DMS79 (cell line): ENCODE results near the gene KCNG4.
"Not testable (repeated sequence)": the region's sequence is repeated elsewhere in the genome, so short reads cannot be mapped to it uniquely, and the experiment has no call there.

Source experiments
- DNase-seq: peaks from one replicate; lab custom pipeline; 2025; lab: John Stamatoyannopoulos, UW

KCNG4 gene

GRCh38 chr16:84205976-84206691 lies 33.7 kb downstream of the KCNG4 start:
- DNase-seq = no peak

DNA sequence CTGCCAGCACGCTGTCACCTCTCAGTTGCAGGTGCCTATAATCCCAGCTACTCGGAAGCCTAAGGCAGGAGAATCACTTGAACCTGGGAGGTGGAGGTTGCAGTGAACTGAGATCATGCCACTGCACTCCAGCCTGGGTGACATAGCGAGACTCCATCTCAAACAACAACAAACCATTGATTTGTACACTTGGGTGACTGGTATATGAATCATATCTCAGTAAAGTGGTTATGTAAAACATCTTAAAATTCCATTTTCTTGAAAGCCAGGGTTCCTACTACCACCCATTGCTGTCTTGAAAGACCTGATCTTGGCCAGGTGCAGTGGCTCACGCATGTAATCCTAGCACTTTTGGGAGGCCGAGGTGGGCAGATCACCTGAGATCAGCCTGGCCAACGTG lies 34.7 kb downstream of the KCNG4 start:
- not testable (repeated sequence) for DNase-seq

DNA sequence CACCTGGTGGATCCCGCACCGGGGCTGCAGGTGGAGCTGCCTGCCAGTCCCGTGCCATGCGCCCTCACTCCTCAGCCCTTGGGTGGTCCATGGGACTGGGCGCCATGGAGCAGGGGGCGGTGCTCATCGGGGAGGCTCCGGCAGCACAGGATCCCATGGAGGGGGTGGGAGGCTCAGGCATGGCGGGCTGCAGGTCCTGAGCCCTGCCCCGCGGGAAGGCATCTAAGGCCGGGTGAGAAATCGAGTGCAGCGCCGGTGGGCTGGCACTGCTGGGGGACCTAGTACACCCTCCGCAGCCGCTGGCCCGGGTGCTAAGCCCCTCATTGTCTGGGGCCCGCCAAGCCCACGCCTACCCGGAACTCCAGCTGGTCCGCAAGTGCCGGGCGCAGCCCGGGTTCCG lies 35.3 kb downstream of the KCNG4 start:
- not testable (repeated sequence) for DNase-seq

GRCh38 chr16:84199861-84200260 lies 40.0 kb downstream of the KCNG4 start:
- no peak for DNase-seq

GRCh38 chr16:84199097-84199496 lies 40.7 kb downstream of the KCNG4 start:
- no peak for DNase-seq

DNA sequence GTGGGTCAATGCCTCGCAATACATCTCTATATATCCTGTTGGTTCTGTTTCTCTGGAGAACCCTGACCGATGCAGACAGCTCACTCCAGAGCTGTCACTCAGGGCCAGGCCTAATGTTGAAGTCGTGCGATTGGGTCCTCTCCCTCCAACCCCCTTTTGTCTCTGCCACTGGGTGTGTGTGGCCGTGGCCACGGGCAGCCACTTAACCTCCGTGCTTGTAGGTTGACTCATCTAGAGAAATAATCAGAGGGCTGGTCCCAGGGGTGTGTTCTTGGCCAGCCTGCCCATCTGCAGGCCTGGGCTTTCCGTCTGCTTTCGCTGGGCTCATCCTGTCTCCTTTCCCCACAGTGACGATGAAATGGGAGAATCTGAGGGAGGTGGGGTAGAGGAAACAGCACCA lies 41.4 kb downstream of the KCNG4 start:
- no peak for DNase-seq

DNA sequence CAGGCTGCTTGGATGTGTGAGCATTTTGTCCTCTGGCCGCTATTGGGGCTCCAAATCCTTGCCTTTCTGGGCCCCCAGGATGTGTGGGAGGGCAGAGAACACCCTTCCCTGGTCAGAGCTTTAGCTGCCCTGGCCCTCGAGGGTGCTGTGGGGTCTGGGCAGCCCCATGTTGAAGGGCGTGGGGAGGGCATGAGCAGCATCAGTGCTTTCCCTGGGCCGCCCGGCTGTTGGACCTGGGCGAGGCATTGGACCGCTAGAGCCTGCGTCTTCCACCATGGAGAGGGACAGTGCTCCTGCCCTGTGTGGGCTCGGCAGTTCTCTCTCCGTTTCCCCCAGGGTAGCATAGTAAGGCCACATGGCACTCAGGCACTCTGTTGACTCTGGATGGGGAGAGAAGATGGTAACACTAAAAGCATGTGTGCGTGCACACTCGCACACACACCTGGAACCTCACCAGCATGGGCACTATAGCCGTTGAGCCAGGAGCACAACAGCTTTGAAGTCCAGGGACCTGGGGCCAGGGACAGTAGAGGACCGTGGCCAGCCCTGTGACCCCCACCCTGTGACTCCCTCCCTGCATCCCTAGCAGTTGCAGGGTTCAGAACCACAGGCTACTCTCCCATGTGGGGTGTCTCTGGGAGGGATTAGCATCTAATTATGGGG lies 42.2 kb downstream of the KCNG4 start:
- no peak for DNase-seq

DNA sequence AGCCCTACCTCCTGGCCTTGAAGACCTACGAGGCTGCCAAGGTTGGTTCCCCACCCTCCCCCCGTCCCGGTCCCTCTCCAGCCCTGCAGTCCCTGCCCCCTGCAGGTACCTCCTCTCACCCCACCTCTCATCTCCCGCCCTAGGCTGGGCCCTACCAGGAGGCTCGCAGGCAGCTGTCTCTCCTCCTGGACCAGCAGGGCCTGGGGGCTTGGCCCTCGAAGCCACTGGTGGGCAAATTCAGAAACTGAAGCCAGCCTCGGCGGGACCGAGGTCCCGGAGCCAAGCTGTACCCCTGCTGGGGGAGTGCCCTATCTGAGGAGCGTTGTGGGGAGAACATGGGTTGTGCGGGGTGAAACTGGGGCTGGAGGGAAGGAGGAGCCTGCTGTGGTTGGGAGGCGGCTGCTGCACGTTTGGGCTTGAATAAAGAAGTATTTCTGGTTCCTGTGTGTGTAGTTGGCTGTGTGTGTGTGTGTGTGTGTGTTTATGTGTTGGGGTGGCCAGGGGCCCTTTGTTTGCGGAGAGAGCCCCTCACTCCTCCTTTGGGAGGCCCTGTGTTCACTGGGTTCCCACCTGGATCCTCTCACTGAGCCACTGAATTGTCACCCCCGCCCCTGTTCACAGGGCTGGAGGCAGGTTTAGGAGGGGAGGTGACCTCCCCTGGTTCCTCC lies 43.0 kb downstream of the KCNG4 start:
- no peak for DNase-seq

DNA sequence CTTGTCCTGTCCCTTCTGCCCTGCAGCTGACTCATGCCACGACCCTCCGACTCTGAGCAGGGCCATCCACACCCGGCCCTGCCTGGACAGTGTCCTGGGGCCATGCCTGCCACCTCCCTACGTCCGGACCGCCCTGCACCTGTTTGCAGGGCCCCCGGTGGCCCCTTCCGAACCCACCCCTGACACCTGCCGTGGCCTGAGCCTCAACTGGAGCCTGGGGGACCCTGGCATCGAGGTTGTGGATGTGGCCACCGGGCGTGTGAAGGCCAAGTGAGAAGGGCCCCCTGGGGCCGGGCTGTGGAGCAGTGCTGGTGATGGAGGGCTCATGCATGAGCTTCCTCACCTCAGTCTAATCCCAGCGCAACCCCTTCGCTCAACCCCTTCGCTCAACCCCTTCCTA lies 43.7 kb downstream of the KCNG4 start:
- DNase-seq = no peak

GRCh38 chr16:84195201-84196093 lies 44.4 kb downstream of the KCNG4 start:
- no peak for DNase-seq

- peak; percentile 17 for DNase-seq
These were observed 45.2 kb downstream of the KCNG4 start for GRCh38 chr16:84194470-84195200.

GRCh38 chr16:84194018-84194417 lies 45.8 kb downstream of the KCNG4 start:
- no peak for DNase-seq

DNA sequence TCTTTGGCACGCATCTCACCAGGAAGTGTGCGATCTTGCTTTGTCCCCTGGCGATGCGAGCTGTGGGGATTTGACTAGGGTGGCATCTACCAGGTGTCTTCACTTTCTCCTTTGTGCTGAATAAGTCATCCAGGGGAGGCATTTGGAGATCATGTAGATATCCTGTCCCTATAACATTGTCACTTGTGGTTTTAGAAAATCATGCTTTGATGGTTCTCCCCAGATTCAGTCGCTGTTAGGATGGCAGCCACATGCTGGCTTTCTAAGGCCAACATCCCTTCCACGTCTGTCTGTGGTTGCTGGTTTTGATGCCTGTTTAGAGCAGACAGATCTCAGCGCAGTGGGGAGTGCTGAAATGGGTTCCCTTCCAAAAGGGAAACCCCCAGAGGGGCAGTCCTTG lies 46.3 kb downstream of the KCNG4 start:
- DNase-seq = no peak

GRCh38 chr16:84191466-84191865 lies 48.3 kb downstream of the KCNG4 start:
- DNase-seq = no peak

DNA sequence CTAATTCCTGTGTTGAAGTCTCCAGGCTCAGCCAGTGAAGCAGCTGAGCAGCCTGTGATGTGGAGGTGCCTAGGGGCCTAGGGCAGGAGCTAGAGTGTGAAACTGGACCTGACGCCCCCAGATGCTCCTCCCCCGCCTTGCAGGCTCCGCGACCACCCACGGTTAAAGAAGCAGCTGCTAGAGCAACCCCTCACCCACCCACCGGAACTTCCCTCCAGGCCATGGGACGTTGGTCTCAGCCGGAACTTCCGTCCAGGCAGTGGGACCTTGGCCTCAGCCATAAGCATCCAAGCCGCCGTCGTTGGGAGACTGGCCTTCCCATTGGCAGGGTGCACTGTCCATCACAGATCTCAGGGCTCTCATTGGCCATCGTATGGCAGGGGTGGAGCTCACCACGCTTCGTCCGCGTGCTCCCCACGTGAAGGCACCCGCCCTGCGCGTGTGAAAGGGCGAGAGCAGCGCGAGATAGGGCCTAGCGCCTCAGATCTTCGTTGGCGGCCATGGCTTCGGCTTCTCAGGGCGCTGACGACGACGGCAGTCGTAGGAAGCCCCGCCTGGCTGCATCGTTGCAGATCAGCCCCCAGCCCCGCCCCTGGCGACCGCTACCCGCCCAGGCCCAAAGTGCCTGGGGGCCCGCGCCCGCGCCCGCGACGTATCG lies 49.0 kb downstream of the KCNG4 start, which contains the start of gene ADAD2:
Gene ADAD2 (plus strand): TSS at position 427 of the 658 bp plus-strand sequence. CDS start 74 bp downstream, at position 501.
- DNase-seq = no peak

DNA sequence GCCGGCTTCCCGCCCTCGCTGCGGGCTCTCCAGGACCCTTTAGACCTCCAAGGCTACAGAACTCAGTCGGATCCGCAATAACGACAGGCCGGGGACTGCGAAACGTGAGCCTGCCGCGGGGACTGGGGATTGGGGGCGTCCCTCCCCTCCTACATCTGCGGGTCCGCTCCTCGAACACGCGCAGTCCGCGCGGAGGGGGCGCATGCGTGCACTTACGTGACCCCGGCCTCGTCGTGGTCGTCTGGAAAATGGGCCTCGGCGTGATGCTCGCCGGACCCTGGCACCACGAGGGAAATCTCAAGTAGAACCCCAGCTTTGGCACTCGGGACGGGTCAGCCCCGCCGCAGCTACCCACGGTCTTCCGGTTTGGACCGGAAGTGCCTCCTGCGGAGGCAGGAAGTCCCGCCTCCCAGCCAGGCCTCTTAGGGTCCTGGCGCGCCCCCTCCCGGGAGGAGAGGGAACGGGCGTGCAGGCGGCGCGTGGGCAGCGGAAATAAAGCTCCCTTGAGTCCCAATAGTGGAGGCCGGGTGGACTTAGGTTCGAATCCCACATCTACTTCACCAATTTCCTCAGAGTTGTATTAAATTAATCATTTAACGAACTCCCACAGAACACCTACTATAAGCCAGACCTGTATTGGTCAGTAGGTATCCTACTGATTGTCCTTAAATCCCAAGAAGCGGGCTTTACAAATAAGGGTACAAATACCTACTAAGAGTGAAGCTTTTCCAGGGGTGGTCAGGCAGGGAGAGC lies 53.0 kb downstream of the KCNG4 start, which contains the start of gene TAF1C:
Gene TAF1C (minus strand): TSS at position 373 of the 753 bp plus-strand sequence. CDS start 2,069 bp downstream, outside the sequence.
- DNase-seq = peak; percentile 53

GRCh38 chr16:84184775-84185174 lies 55.0 kb downstream of the KCNG4 start:
- no peak for DNase-seq

- no peak for DNase-seq
These were observed 55.8 kb downstream of the KCNG4 start for GRCh38 chr16:84183911-84184591.

DNA sequence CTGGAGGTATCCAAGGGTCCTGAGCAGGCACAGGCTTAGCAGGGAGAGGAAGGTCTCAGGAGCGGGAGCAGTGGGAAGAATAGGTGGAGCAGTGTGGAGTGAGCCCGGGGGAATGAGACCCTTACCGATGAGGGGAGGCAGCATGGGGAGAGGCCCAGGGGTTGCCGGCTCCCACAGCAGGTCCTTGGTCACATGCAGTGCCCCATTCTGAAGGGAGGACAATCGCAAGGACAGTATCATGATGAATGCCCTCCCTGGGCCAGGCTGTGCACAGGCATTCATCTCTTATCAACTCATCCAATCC lies 56.3 kb downstream of the KCNG4 start:
- no peak for DNase-seq
